Neural progenitor cell (in vitro differentiated cells): ENCODE data around the gene ARHGEF4. TPM values are rescaled to one million over a fixed set of nuclear protein-coding genes. Genes with fewer than 3 reads are reported as not detected.

Source experiments
- DNase-seq: peaks from one replicate; pipeline ENCODE4 v3.0.0-alpha.2; 2016; ENCODE audit warnings: low spot score
- H2AFZ ChIP-seq: fragments of 200-600 bp; sonication (generic); replicated peaks from 2 replicates; pipeline ENCODE4 v1.6.1; 2016; ENCODE audit warnings: antibody characterized with exemption
- H3F3A ChIP-seq: fragments of 200-600 bp; sonication (generic); 2 replicates; pipeline ENCODE4 v1.6.1; 2016; ENCODE audit warnings: antibody characterized with exemption, low read depth
- H3K27ac ChIP-seq: fragments of 200-600 bp; sonication (generic); 2 replicates; pipeline ENCODE4 v1.5.1; 2016; ENCODE audit warnings: mild to moderate bottlenecking
- H3K27me3 ChIP-seq: fragments of 200-600 bp; sonication (generic); 2 replicates; pipeline ENCODE4 v1.6.1; 2016; ENCODE audit warnings: mild to moderate bottlenecking, moderate library complexity
- H3K36me3 ChIP-seq: fragments of 200-600 bp; sonication (generic); 2 replicates; pipeline ENCODE4 v1.5.1; 2016
- H3K4me1 ChIP-seq: fragments of 200-600 bp; sonication (generic); 2 replicates; pipeline ENCODE4 v1.6.1; 2016; ENCODE audit warnings: mixed run types
- H3K4me2 ChIP-seq: fragments of 200-600 bp; sonication (generic); 2 replicates; pipeline ENCODE4 v1.6.1; 2016
- H3K4me3 ChIP-seq: fragments of 200-600 bp; sonication (generic); 2 replicates; pipeline ENCODE4 v1.5.1; 2016
- H3K79me2 ChIP-seq: fragments of 200-600 bp; sonication (generic); 2 replicates; pipeline ENCODE4 v1.6.1; 2016; ENCODE audit warnings: low read depth
- H3K9ac ChIP-seq: fragments of 200-600 bp; sonication (generic); 2 replicates; pipeline ENCODE4 v1.6.1; 2016
- H3K9me3 ChIP-seq: fragments of 200-600 bp; sonication (generic); 2 replicates; pipeline ENCODE4 v1.5.1; 2016; ENCODE audit warnings: low read depth
- H4K20me1 ChIP-seq: fragments of 200-600 bp; sonication (generic); 2 replicates; pipeline ENCODE4 v1.6.1; 2016; ENCODE audit warnings: low read depth
- H3K27ac Mint-ChIP-seq: 3 replicates; pipeline ENCODE4 v1.8.0; 2021; ENCODE audit warnings: mixed read lengths
- H3K27me3 Mint-ChIP-seq: 2 replicates; pipeline ENCODE4 v1.8.0; 2022; ENCODE audit warnings: low read depth, mild to moderate bottlenecking, inconsistent platforms, moderate library complexity, mixed read lengths; ENCODE audit not compliant: insufficient read depth
- H3K36me3 Mint-ChIP-seq: 3 replicates; pipeline ENCODE4 v1.8.0; 2021; ENCODE audit warnings: mixed read lengths
- H3K4me1 Mint-ChIP-seq: 3 replicates; pipeline ENCODE4 v1.8.0; 2021; ENCODE audit warnings: mixed read lengths
- H3K4me3 Mint-ChIP-seq: 3 replicates; pipeline ENCODE4 v1.8.0; 2021; ENCODE audit warnings: mild to moderate bottlenecking, moderate library complexity, mixed read lengths
- H3K9me3 Mint-ChIP-seq: 3 replicates; pipeline ENCODE4 v1.8.0; 2020; ENCODE audit warnings: mixed read lengths
- EZH2 ChIP-seq: fragments of 200-600 bp; sonication (generic); IDR thresholded peaks from 2 replicates; pipeline ENCODE4 v1.6.1; 2017; ENCODE audit warnings: antibody characterized with exemption, mild to moderate bottlenecking, moderate library complexity
- EZH2phosphoT487 ChIP-seq: fragments of 200-600 bp; sonication (generic); IDR thresholded peaks from 2 replicates; pipeline ENCODE4 v1.6.1; 2017; ENCODE audit warnings: antibody characterized with exemption
- total RNA-seq: library from RNA; depleted of rRNA; stranded (reverse); fragments of >200 nt; gene quantifications from 2 replicates; pipeline ENCODE4 v1.2.3, GENCODE V29; 2015; ENCODE audit warnings: low replicate concordance
- TF ChIP-seq, protein P1 (sequence below): fragments of 200-600 bp; sonication (generic); IDR thresholded peaks from 2 replicates; pipeline ENCODE4 v1.5.1; 2017; ENCODE audit warnings: antibody characterized with exemption, mild to moderate bottlenecking

The ARHGEF4 gene
- total RNA-seq, 1 donor from 2014 or later, result 22.8 TPM

GRCh38 chr2:131037398-131038257, 200.9 kb downstream of the ARHGEF4 start:
- Mint-ChIP-seq H3K27ac (no peak overlapping the region), H3K9me3 (no peaks in the 10 kb centered on the region), H3K4me1 (peaks cover 22% of the 10 kb centered on the region), H3K27me3 (peaks cover 13% of the 10 kb centered on the region), H3K36me3 (peaks cover 6% of the 10 kb centered on the region), H3K4me3 (no peak overlapping the region)
- Histone ChIP-seq H3F3A (peaks cover 6% of the 10 kb centered on the region), H4K20me1 (peaks cover 25% of the 10 kb centered on the region), H3K4me1 (peaks cover 19% of the 10 kb centered on the region), H3K9me3 (no peaks in the 10 kb centered on the region), H3K36me3 (no peaks in the 10 kb centered on the region), H3K27me3 (peaks cover 32% of the 10 kb centered on the region), H3K79me2 (no peaks in the 10 kb centered on the region), H3K4me3 (no peak overlapping the region), H3K27ac (no peak overlapping the region), H2AFZ (no peak overlapping the region), H3K9ac (no peak overlapping the region), H3K4me2 (no peak overlapping the region)
- DNase-seq, result peak; percentile 22
- no peak for TF ChIP-seq EZH2phosphoT487
- no peak for TF ChIP-seq EZH2
- TF ChIP-seq, protein P1, sequence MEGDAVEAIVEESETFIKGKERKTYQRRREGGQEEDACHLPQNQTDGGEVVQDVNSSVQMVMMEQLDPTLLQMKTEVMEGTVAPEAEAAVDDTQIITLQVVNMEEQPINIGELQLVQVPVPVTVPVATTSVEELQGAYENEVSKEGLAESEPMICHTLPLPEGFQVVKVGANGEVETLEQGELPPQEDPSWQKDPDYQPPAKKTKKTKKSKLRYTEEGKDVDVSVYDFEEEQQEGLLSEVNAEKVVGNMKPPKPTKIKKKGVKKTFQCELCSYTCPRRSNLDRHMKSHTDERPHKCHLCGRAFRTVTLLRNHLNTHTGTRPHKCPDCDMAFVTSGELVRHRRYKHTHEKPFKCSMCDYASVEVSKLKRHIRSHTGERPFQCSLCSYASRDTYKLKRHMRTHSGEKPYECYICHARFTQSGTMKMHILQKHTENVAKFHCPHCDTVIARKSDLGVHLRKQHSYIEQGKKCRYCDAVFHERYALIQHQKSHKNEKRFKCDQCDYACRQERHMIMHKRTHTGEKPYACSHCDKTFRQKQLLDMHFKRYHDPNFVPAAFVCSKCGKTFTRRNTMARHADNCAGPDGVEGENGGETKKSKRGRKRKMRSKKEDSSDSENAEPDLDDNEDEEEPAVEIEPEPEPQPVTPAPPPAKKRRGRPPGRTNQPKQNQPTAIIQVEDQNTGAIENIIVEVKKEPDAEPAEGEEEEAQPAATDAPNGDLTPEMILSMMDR, result no peak

GRCh38 chr2:131038258-131039100, 201.8 kb downstream of the ARHGEF4 start:
- peaks cover 21% of the 10 kb centered on the region for H4K20me1 ChIP-seq
- H3K27ac ChIP-seq, result no peak overlapping the region
- no peak overlapping the region for H2AFZ ChIP-seq
- H3F3A ChIP-seq, result peaks cover 6% of the 10 kb centered on the region
- peaks cover 6% of the 10 kb centered on the region for H3K36me3 Mint-ChIP-seq
- no peaks in the 10 kb centered on the region for H3K9me3 Mint-ChIP-seq
- H3K4me3 Mint-ChIP-seq, result no peak overlapping the region
- no peak overlapping the region for H3K4me3 ChIP-seq
- H3K79me2 ChIP-seq, result no peaks in the 10 kb centered on the region
- H3K9ac ChIP-seq, result no peak overlapping the region
- H3K4me2 ChIP-seq, result no peak overlapping the region
- H3K4me1 ChIP-seq, result peaks cover 19% of the 10 kb centered on the region
- TF ChIP-seq, protein P1, result no peak
- no peak for TF ChIP-seq EZH2
- H3K9me3 ChIP-seq, result no peaks in the 10 kb centered on the region
- H3K4me1 Mint-ChIP-seq, result peaks cover 21% of the 10 kb centered on the region
- no peak for DNase-seq
- H3K27ac Mint-ChIP-seq, result no peak overlapping the region
- no peaks in the 10 kb centered on the region for H3K36me3 ChIP-seq
- peaks cover 27% of the 10 kb centered on the region for H3K27me3 ChIP-seq
- H3K27me3 Mint-ChIP-seq, result peaks cover 11% of the 10 kb centered on the region

- Histone ChIP-seq H3K79me2 (no peaks in the 10 kb centered on the region), H3K9ac (no peak overlapping the region), H2AFZ (no peak overlapping the region), H4K20me1 (peaks cover 15% of the 10 kb centered on the region), H3K9me3 (no peaks in the 10 kb centered on the region), H3F3A (peaks cover 6% of the 10 kb centered on the region), H3K27me3 (peaks cover 21% of the 10 kb centered on the region), H3K4me2 (no peak overlapping the region), H3K4me1 (peaks cover 15% of the 10 kb centered on the region), H3K4me3 (no peak overlapping the region), H3K36me3 (no peaks in the 10 kb centered on the region), H3K27ac (no peak overlapping the region)
- Mint-ChIP-seq H3K4me1 (peaks cover 16% of the 10 kb centered on the region), H3K27ac (no peak overlapping the region), H3K9me3 (no peaks in the 10 kb centered on the region), H3K36me3 (peaks cover 6% of the 10 kb centered on the region), H3K27me3 (peaks cover 7% of the 10 kb centered on the region), H3K4me3 (no peak overlapping the region)
- TF ChIP-seq, protein P1, result no peak
- no peak for TF ChIP-seq EZH2
- no peak for TF ChIP-seq EZH2phosphoT487
- no peak for DNase-seq
Observed at GRCh38 chr2:131039101-131039440, 202.4 kb downstream of the ARHGEF4 start.
